Lower lobe of right lung (tissue), 2 donors: ENCODE results near the gene PXK. TPM values are rescaled to one million over a fixed set of nuclear protein-coding genes. Genes with fewer than 3 reads are reported as not detected.

Experiments used
- ATAC-seq, 2 donors: fragments of 200-7000 bp; cut with Tn5 transposase; one replicate each; pipeline ENCODE4 v1.9.1; 2020 to 2022; ENCODE audit warnings: mild to moderate bottlenecking in 2 of 2, moderate library complexity in 2 of 2
- DNase-seq: peaks from one replicate; pipeline ENCODE4 v3.0.0-alpha.2; 2020
- H3K27ac ChIP-seq: fragments of 200-600 bp; one replicate; pipeline ENCODE4 v1.8.0; 2022
- H3K27me3 ChIP-seq: fragments of 200-600 bp; one replicate; pipeline ENCODE4 v1.8.0; 2022; ENCODE audit warnings: low read depth
- H3K36me3 ChIP-seq: fragments of 200-600 bp; one replicate; pipeline ENCODE4 v1.8.0; 2022; ENCODE audit warnings: mild to moderate bottlenecking
- H3K4me1 ChIP-seq: fragments of 200-600 bp; one replicate; pipeline ENCODE4 v1.8.0; 2022
- H3K4me3 ChIP-seq: fragments of 200-600 bp; one replicate; pipeline ENCODE4 v1.8.0; 2022; ENCODE audit warnings: mild to moderate bottlenecking
- H3K9me3 ChIP-seq: fragments of 200-600 bp; one replicate; pipeline ENCODE4 v1.8.0; 2022
- intact Hi-C: fragments of 100-400 bp; cut with DNase I; formaldehyde crosslinking; loops from one replicate; pipeline ENCODE4 v1.11.0; 2022
- total RNA-seq: library from RNA; stranded (reverse); fragmentation: NEBNext Ultra II Directional; extraction: Animal tissue kit (Norgen Biotek cat#: 25700); gene quantifications from one replicate; pipeline ENCODE4 v1.2.1, GENCODE V29; 2021
- TF ChIP-seq, protein P1 (sequence below): fragments of 200-600 bp; IDR thresholded peaks from one replicate; pipeline ENCODE4 v1.8.0; 2022; ENCODE audit warnings: antibody characterized with exemption, mild to moderate bottlenecking
- donor health status: DM: no; HTN: yes; CAD: no; lungs with severe emphysema.

The PXK gene
- total RNA-seq, 1 donor from 2014 or later: 23.7 TPM

DNA sequence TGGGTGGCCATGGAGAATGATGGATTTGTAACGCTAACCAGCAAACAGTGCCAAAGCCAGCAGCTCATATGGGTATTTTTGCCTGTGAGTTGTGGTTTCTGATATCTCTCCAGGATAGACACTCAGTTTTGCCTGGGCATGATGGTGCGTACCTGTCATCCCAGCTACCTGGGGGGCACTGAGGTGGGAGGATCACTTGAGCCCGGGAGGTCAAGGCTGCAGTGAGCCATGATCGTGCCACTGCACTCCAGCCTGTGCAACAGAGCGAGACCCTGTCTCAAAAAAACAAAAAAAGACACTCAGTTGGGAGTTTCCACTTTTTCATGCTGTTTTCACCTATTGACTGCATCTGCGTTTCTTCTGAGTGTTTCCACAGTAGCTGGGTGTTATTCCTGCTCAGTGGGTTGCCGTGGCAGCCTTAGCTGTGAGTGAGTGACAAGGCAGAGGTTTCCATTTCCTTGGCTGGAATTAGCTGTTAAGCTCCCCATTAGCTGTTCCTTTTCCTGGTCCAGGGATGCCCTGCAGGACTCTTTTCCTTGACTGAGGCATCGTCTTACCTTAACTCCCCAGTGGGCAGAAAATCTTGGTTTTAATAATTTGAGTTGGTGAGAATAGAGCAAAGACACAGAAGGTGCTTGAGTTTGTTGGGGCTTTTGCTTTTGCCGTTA is 40.9 kb upstream of the PXK start:
- peaks cover 24% of the 10 kb centered on the region for H3K36me3 ChIP-seq
- no peaks in the 10 kb centered on the region for H3K27me3 ChIP-seq
- intact Hi-C loops: no loop called here
- no peaks in the 10 kb centered on the region for H3K4me1 ChIP-seq
- ATAC-seq (no peak), DNase-seq (no peak)
- no peaks in the 10 kb centered on the region for H3K9me3 ChIP-seq
- H3K4me3 ChIP-seq: no peak overlapping the region
- TF ChIP-seq, protein P1, sequence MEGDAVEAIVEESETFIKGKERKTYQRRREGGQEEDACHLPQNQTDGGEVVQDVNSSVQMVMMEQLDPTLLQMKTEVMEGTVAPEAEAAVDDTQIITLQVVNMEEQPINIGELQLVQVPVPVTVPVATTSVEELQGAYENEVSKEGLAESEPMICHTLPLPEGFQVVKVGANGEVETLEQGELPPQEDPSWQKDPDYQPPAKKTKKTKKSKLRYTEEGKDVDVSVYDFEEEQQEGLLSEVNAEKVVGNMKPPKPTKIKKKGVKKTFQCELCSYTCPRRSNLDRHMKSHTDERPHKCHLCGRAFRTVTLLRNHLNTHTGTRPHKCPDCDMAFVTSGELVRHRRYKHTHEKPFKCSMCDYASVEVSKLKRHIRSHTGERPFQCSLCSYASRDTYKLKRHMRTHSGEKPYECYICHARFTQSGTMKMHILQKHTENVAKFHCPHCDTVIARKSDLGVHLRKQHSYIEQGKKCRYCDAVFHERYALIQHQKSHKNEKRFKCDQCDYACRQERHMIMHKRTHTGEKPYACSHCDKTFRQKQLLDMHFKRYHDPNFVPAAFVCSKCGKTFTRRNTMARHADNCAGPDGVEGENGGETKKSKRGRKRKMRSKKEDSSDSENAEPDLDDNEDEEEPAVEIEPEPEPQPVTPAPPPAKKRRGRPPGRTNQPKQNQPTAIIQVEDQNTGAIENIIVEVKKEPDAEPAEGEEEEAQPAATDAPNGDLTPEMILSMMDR: no peak
- H3K27ac ChIP-seq: no peak overlapping the region

DNA sequence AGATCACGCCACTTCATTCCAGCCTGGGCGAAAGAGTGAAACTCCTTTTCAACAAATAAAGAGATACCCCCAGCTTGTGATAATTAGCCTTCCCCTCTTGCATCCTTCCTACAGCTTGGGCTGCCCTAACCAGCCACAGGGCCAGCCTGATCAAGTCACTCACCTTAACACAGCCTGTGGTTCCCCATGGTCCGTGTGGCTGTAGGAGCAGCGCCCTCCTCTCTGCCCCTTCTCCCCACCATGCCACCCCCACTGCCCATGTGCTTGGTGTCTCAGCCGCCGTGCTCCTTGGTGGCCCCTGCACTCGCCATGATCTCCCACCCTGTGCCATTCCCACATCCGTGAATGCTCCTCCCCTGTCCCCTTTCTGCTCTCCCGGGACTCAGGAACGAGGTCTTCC is 39.8 kb upstream of the PXK start:
- no peaks in the 10 kb centered on the region for H3K27me3 ChIP-seq
- no peaks in the 10 kb centered on the region for H3K9me3 ChIP-seq
- H3K4me3 ChIP-seq: no peak overlapping the region
- ATAC-seq (no peak), DNase-seq (no peak)
- no peaks in the 10 kb centered on the region for H3K4me1 ChIP-seq
- H3K27ac ChIP-seq: no peak overlapping the region
- TF ChIP-seq, protein P1: no peak
- intact Hi-C loops: no loop called here
- peaks cover 14% of the 10 kb centered on the region for H3K36me3 ChIP-seq

DNA sequence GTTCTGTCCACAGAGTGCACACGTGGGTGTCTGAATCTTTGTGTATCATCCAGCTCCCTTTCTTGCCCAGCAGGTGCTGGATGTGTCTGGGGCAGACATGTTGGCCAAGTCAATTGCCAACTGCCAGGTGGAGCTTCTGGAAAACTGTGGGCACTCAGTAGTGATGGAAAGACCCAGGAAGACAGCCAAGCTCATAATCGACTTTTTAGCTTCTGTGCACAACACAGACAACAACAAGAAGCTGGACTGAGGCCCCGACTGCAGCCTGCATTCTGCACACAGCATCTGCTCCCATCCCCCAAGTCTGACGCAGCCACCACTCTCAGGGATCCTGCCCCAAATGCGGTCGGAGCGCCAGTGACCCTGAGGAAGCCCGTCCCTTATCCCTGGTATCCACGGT is 39.2 kb upstream of the PXK start:
- no peak for DNase-seq

DNA sequence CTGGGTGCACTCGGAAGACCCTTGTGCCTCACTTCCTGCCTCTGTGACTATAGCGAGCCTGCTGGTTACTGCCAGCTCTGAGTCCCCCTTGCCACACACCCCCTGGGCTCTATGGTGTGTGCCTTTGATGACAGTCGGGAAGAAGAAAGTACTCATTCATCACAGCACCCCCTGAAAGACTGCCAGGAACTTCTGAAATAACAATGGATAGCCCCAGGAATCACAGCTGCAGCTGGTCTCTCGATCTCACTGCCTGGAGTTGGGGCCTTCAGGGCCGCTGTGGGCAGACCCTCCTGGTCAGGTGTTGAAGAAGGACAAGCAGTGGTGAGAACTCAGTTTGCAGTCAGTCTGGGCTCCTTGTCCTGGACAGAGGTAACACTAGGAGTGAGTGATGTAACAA is 36.4 kb upstream of the PXK start:
- Histone ChIP-seq H3K27ac (no peak overlapping the region), H3K4me3 (no peak overlapping the region), H3K36me3 (peaks cover 6% of the 10 kb centered on the region), H3K9me3 (no peaks in the 10 kb centered on the region), H3K27me3 (peaks cover 4% of the 10 kb centered on the region), H3K4me1 (no peaks in the 10 kb centered on the region)
- intact Hi-C loops: no loop called here
- TF ChIP-seq, protein P1: no peak
- ATAC-seq (no peak), DNase-seq (no peak)

More for the DNA sequence above, 39.2 kb upstream of the PXK start:
- no peak overlapping the region for H3K27ac ChIP-seq
- no peak overlapping the region for H3K4me3 ChIP-seq
- H3K36me3 ChIP-seq: peaks cover 7% of the 10 kb centered on the region
- TF ChIP-seq, protein P1: no peak
- H3K27me3 ChIP-seq: peaks cover 4% of the 10 kb centered on the region
- intact Hi-C loops: no loop called here
- H3K9me3 ChIP-seq: no peaks in the 10 kb centered on the region
- no peaks in the 10 kb centered on the region for H3K4me1 ChIP-seq
- ATAC-seq: no peak

DNA sequence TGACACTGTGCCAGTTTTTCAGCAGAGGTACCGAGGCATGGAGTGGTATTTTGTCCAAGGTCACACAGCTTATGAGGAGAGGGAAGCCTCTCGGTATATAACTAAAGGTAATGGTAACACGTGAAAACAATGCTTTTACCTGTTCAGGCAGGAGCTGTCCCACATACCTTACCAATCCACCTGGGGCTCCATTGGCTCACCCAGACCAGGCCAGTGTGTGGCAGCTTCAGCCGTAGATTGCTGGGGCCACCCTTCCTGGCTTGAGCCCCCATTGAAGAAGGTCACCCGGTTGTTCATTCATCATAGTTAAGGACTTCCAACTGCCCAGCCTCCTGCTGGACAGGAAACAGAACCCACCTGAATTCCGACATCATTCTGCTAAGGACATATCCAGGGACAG is 35.8 kb upstream of the PXK start:
- H3K27me3 ChIP-seq: peaks cover 4% of the 10 kb centered on the region
- intact Hi-C loops: no loop called here
- H3K9me3 ChIP-seq: no peaks in the 10 kb centered on the region
- H3K36me3 ChIP-seq: peaks cover 6% of the 10 kb centered on the region
- H3K4me1 ChIP-seq: no peaks in the 10 kb centered on the region
- ATAC-seq: no peak
- H3K27ac ChIP-seq: no peak overlapping the region
- no peak overlapping the region for H3K4me3 ChIP-seq
- TF ChIP-seq, protein P1: no peak
- no peak for DNase-seq
